Activated CD8-positive, alpha-beta memory T cell treated with anti-CD3 and anti-CD28 coated beads, Interleukin-2, amount 50 U/mL, for 1 hour (primary cell): ENCODE data around the gene DNLZ.
"Not testable (repeated sequence)": the region's sequence is repeated elsewhere in the genome, so short reads cannot be mapped to it uniquely, and the experiment has no call there.

Source experiments
- DNase-seq: peaks from one replicate; pipeline ENCODE4 v3.0.0-alpha.2; 2020; ENCODE audit errors: extremely low read depth

The DNLZ gene

DNA sequence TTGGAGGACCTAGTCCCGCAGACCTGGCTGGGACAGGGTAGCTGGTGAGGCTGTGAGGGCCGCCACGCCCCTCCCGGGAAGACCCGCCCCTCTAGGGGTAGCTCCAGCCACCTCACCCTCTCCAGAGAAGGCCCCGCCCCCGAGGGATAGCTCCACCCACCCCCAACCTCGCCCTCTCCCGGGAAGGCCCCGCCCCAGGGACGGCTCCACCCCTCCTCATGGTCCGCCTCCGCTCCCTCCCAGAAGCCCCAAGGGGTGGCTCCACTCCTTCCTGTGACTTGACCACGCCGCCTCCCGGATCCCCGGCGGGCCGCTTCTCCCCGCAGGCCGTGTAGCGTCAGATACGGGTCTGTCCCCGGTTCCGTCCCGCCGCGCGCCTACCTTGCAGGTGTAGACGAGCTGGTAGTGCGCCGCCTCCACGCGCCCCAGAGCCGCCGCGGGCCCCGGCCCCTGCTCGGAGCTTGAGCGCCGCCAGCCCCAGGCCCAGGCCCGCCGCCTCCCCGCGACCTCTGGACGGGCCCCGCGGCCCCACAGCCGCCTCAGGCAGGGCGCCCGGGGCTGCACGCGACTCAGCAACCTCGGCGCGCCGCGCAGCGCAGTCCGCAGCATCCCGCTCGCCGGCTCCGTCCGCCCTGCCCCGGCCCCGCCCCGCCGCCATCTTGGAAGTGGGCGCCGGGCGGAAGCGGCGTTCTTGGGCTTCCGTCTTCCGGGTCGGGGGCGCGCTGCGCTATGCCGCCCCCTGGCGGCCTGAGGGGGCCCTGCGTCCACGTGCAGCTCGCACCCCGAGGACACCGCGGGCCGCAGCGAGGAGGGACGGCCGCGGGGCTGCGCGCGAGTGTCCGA, at the start of gene DNLZ:
Gene DNLZ, minus strand, starts transcription at position 639 of the 843 bp plus-strand sequence. Its CDS starts 30 bp downstream, at position 609.
- DNase-seq = peak; percentile 69

DNA sequence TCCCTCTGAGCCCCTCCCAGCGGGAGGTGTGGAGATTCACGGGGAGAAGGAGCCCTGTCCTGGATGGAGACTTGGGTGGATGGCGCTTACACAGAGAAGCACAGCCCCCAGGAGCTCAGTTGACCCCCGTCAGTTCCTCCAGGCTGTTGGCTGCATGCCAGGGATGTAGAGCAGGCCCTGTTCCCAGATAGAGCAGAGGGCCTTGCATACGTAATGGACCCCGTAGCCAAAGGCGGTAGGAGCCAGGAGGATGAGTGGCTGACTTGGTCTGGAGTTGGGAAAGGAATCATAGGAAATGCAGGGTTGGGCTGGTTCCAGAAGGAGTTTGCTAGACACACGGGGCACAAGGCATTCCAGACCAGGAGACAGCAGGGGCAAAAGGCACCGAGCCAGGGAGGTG, 49.4 kb upstream of the DNLZ start:
- no peak for DNase-seq

DNA sequence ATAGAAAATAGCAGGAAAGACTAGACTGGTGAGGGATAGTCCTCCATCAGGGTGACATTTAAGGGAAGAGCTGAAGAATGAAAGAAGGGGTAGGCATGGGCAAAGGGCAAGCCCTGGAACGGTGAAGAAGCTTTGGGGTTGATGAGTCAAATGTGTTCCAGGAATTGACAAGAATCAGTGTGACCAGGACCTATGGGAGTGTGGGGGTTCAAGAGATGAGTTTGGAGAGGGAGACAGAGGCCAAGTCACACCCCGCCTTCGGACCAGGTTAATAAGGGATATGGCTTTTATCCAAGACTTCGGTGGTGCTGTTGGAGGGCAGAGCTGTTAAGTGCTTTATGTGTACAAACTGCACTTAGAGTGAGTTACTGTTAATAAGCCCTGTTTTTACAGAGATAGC, 47.8 kb upstream of the DNLZ start:
- DNase-seq = no peak

DNA sequence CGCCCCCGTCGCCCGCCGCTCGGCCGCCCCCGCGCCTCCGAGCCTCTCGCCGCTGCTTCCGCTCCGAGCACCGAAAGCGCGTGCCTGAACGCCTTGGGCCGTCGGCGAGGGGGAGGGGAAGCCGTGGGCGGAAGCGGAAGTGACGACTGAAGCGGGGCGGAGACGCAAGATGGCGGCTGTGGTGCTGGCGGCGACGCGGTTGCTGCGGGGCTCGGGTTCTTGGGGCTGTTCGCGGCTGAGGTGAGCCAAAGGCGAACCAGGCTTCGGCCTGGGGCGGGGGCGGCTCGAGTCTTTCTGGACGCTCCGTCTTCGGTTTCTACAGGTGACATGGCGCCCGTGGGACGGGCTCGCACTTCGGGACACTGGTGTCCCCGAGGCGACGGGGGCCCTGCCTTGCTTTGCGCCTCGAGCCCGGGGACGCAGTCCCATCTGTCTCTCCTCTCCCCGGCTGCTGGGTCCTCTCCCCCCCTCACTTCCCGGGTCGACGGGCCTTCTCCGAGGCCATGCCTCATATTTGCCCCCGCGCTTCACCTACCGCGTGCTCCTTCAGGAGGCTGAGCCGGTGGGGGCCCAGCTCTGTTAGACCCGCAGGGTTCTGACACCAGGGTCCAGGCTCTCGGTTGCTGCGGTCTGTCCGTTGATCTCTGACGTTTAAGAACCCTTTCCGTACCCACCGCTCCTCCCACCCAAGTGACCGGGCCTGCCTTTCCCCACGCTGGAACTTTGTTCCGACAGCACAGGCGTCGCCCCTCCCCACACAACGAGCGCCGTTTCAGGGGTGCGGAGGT, 47.1 kb upstream of the DNLZ start, which contains the start of the genes ENTR1 and PMPCA:
Gene ENTR1, minus strand, starts transcription at position 115 of the 788 bp plus-strand sequence. CDS start 217 bp downstream, outside the sequence.
Gene PMPCA, plus strand, starts transcription at position 159 of the 788 bp plus-strand sequence. Its CDS starts 11 bp downstream, at position 170.
- DNase-seq = peak; percentile 78

DNA sequence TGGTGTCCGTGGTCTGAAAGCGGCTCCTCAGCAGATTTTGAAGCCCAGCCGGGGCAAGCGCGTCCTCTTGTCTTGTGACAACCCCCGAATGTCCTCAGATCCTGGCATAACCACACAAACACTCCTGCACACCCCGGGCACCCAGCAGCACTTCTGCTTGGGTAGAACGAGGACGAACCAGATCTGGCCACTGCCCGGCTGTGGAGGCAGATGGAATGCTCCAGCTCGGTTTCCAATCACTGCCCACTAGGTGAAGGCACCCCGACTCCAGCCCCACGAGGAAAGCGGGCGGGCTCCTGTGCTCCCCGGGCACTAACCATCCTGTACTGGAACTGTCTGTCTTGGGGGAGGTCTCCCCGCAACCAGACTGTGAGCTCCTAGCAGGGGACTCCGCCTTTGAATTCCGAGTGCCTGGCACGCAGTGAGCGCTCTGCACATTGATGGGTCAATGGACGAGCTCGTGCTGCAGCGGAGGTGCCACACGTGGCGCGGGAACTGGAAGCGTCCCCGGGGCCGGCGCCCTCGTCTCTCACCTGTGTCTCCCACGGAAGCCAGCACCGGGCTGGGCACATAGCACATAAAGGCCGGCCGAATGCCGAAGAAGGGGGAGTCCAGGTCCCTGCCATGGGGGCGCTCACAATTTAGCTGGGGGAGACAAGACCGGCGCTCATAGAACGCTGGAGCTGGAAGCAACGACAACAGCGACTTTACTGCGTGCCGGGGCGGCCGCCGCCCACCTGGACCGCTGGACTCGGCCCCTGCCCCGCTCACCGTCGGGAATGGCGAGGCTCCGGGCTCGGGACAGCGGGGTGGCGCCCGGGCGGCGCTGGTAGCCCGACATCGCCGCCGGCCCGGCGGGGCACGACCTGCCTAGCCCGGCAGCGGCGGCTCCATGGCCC, 46.3 kb upstream of the DNLZ start:
- no peak for DNase-seq

DNA sequence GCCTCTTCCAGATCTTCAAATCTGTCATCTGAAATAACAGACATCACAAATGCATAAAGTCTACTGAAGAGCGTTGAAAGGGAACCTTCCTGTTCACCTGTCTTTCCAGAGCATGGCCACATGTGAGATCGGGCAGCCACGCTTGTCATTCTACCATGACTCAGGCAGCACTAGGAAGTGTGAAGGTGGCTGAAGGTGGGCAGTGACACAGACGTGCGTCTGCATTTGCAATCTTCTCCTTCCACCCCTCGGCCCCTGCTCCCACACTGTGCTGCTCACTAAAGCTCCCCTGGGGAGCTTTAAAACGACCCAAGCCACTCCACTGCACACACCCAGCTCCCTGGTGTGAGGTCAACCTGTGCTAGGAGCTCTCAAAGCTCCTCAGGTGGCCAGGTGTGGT, 44.4 kb upstream of the DNLZ start:
- DNase-seq = no peak

DNA sequence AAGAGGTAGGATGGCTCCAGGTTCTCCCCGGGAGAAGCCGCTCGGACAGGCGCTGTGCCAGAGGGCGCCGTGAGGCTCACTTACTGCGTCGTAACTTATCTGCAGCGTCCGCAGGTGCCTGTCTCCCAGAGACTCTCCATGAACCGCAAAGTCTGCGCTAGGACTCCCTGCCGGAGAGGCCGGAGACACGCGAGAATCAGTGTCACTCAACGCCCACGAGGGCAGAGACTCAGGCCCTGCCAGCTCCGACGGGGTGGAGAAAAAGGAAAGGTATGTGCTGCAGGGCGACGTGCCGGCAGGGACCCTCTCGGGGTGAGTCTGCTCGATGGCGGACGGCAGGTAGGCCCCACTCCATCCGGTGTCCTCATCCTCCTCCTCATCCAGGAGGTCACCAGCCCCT, 43.5 kb upstream of the DNLZ start:
- DNase-seq = not testable (repeated sequence)

DNA sequence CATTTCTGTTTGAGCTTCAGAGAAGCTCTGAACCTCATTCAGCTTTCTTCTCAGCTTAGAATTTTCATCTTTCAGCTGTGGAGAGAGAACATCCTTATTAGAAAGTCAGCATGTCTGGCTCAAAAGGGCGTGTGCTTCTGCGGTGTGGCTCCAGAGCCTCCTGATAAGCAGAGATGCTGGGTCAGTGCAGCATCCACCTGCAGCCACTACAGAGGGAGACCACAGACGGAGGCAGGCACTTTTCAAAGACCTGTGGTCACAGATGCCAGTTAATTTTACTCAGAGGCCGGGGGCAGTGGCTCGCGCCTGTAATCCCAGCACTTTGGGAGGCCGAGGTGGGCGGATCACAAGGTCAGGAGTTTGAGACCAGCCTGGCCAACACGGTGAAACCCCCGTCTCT, 42.4 kb upstream of the DNLZ start:
- not testable (repeated sequence) for DNase-seq

DNA sequence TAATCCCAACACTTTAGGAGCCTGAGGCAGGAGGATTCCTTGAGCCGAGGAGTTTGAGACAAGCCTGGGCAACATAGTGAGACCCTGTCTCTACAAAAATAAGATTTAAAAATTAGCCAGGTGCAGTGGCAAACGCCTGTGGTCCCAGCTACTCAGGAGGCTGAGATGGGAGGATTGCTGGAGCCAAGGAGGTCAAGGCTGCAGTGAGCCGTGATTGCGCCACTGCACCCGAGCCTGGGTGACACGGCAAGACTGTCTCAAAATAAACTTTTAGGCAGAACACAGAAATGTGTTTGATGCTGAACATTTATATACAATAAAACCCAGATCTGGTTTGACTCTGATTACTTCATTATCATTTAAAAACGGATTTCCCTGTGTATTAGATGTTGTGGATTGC, 41.9 kb upstream of the DNLZ start:
- no peak for DNase-seq

DNA sequence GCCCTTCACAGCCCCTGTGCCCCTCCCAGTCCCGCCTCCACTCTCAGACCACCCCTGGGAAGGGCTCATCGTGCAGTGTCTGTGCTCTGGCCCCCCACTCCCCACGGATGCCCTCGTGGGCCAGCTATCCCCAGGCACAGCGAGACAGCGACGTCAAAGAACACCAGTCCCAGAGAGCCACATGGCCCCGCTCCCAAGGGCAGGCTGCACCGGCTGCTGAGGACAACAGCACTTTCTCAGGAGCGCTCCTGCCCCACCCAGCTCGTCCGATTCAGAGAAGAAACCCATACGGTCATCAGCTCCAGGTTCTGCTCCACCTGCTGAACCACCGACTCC, 41.2 kb upstream of the DNLZ start:
- DNase-seq = no peak

DNA sequence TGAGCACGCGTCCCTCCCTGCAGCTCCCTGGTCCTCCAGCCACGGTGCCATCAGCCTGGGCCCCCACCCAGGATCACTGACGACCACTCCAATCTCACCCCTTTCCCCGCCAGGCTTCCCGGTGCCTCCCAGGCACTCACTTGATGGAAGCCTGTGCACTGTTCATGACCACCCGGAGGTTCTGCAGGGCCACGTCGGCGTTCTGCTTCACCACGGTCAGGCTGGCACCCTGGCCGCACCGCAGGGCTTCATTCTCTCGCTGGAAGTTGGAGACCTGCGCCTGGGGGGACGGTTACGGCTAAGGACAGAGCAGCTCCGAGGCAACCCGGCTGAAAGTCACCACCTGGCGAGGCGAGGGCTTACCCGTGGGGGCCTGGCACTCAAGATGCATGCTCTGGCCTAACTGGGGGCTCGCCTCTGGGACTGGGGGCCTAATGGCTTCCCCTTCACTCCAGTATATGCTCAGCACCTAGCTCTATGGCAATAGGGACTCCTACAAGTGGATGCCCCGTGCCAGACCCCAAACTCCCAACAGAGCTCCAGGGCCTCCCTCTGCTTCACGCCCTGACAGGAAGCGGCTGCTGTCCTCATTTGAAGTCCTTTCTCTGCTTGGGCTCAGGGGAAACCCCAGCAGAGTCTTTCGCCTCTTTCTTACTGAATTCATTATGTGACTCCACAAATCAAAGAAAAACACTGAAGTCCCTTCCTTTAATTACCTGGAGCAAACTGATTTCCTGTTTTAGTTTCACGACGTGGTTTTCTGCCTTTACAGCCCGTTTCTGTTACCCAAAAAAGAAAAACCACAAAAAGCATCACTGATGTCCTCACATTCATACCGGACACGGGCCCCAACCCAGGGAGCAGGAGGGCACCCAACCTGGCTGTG, 40.6 kb upstream of the DNLZ start:
- no peak for DNase-seq

DNA sequence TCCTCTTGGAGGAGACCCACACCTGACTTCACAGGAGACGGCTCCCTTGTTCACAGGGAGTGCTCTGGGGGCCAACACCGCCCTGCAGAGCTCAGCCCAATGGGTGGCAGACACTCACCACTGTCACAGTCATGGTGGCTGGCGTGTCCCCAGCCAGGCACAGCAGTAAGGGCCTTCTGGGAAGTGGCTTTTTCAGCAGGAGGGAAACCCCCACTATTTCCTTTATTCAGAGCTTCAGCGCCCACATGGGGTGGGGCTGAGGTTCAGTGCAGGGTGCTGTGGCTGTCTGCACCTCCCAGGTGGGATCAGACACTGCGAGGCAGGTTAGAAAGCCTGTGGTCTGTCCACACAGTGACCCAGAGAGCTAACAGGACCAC, 40.0 kb upstream of the DNLZ start:
- DNase-seq = peak; percentile 36

DNA sequence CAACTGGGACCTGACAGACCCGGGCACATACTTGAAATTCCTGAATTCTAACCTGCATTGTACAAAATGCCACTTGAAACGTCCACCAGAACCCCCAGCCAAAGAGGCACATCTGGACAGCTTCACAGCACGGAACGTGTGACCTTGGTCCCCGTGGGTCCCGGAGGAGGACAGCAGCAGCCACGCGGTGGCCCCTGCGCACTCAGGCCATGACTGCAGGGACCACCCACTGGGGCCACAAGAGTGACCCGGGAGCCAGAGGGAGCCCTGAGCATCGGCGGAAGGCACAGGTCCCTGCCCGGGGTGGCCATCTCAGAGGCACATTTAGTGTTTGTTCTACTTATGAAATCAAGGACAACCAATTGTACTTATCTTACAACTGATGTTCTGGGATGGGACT, 38.5 kb upstream of the DNLZ start:
- DNase-seq = no peak

DNA sequence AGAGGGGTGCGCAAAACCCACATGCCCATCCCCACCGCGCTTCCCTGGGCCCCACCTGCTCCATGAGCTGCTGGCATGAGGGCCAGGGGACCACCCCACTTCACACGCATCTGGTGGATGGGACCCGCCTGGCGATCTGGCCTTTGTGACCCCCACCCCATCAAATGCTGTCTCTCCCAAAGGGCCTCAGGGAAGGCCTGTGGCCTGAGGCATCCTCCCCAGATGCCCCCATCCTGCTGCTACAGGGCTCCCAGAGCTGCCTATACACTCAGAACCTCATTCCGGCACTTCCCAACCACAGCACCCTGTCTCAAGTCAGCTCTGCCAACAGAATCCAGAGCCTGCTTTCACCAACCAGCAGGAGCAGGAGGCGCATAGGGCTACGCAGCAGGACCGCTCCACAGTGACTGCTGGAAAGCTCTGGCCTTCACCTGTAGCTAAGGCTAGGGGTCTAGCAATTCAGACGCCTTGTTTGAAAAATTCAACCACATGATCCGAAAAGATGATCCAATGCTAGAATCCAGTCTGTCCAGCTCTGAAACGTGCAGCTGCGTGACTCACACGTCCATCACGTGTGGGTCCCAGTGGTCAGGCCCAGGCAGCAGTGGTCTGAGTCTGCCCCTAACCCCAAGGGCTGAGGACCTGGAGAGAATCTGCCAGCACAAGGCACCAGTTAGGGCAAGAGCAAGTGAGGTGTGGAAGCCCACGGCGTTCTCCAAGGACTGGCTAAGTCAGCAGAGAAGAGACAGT, 37.8 kb upstream of the DNLZ start:
- no peak for DNase-seq

DNA sequence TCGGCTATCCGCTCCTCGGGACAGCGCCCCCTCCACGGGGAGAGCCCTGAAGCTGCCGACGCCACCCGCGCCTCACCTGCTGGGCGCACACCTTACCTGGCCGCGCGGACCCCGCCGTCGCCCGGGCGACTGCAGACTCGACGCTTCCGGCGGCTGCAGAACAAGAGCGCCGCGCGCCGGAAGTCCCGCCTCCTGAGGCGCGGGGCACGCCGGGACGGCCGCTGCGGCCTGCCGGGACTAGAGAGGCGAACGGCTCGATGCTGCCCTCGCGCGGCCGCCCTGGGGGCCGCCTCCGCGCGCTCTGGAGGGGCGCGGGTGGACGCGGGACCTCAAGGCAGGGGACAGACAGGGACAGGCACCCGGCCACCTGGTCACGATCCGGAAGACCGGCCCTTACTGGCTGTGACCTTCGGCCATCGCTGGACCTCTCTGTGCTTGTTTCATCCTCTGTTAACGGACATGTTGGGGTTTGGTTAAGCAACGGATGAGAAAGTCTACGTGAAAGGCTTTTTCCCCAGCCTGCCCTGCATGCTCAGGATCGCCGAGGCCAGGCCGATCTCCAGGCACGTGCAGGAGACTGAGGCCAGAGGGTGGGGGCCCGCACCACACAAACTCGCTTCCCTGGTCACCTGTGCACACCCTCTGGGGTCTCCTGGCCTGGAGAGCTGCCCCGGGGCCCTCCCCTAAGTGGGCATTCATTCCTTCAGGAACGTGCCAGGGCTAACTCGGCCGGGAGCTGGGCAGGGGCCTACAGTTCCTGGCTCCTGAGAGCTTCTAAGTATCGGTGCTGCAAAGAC, 36.7 kb upstream of the DNLZ start, which contains the start of gene SNAPC4:
Gene SNAPC4, minus strand, starts transcription at position 133 of the 797 bp plus-strand sequence. CDS start 1,742 bp downstream, outside the sequence.
- peak; percentile 34 for DNase-seq

DNA sequence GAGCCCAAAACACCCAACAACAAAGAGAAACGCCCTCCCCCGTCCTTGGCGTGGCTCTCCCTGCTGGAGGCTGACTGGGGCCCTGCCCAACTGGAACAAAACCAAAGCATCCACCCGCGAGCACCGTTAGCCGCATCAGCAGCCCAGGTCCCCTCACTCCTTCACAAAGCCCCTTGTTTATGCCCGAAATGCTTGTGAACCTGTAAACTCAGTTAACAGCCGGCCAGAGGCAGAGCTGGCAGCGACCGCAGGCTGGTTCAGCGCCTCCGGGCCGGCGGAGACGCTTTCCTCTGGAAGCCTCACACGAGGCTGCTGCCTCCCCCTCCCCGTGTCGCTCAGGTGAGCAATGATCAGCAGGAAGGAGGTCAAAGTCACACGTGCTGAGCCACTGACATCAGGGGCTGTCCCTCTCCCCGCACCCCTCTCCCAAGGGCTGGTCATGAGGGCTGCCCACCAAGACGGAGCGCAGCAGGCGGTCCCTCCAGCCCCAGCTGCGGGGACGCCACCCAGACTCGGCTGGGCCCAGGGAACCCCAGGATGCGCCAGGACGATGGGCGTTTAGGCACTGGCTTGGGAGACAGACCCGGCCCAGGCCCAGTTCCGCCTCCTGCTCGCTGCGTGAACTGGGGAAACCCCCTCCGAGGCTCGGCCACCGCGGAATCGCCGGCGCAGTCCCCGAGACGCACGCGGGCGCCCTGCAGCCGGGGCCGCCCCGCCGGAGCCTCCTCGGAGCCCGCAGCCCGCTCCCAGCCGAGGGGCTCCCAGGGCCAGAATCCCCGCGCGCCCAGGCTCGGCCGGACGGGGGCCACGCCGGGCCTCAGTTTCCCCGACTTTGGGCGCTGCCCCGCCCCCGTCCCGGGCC, 35.9 kb upstream of the DNLZ start:
- no peak for DNase-seq

DNA sequence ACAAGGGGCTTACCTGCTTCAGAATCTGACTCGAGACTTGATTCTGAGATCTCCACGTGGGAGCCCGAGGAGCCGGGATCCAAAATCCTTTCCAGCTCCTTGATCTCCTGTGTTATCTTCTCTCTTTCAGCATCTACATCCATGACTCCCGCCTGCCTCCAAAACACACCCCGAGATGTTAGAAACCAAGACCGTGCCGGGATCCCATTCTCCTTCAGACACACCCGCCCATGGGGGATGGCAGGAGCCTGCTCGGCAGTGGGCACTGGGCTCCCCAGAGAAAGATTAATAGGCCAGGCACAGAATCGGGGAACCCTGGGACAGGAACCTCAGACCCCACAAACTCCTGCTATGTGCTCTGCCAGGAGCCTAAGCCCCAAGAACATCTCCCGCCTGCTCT, 34.7 kb upstream of the DNLZ start:
- DNase-seq = no peak

DNA sequence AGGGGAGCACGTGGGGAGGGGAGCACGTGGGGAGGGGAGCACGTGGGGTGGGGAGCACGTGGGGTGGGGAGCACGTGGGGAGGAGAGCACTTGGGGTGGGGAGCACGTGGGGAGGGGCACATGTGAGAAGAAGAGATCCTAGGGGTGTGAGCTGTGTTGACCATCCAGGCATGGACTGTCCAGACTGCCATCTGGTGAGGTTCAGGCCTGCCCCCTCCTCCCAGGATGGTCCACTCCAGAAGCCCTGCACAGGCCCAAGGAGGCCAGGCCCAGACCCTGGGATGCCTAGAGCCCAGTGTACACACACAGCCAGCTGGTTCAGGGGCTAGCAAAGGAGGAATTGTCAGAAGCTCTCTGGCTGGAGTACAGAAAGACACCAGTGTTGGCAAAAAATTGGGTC, 34.1 kb upstream of the DNLZ start:
- no peak for DNase-seq
